Activated CD8-positive, alpha-beta T cell treated with anti-CD3 and anti-CD28 coated beads for 36 hours (primary cell): ENCODE data around the gene FBXO47. TPM values are rescaled to one million over a fixed set of nuclear protein-coding genes. Genes with fewer than 3 reads are reported as not detected.

ENCODE experiments used
- ATAC-seq: fragments of 200-7000 bp; cut with Tn5 transposase; one replicate; pipeline ENCODE4 v1.10.0; 2021; ENCODE audit warnings: mild to moderate bottlenecking, moderate library complexity
- CTCF ChIA-PET: fragments of 350-600 bp; sonication (Branson Sonifier 250); formaldehyde crosslinking; loops from one replicate; lab custom pipeline; 2021; ENCODE audit warnings: antibody characterized with exemption; lab: Charles Lee
- POLR2A ChIA-PET: fragments of 350-600 bp; sonication (Branson Sonifier 250); formaldehyde crosslinking; loops from one replicate; lab custom pipeline; 2021; ENCODE audit warnings: antibody characterized with exemption; lab: Charles Lee
- DNase-seq: peaks from one replicate; pipeline ENCODE4 v3.0.0-alpha.2; 2020
- H3K27ac Mint-ChIP-seq: one replicate; pipeline ENCODE4 v1.8.0; 2021; ENCODE audit warnings: mild to moderate bottlenecking, mixed read lengths
- H3K27me3 Mint-ChIP-seq: one replicate; pipeline ENCODE4 v1.8.0; 2021; ENCODE audit warnings: mixed read lengths
- H3K36me3 Mint-ChIP-seq: one replicate; pipeline ENCODE4 v1.8.0; 2021; ENCODE audit warnings: low read depth, mixed read lengths
- H3K4me1 Mint-ChIP-seq: one replicate; pipeline ENCODE4 v1.8.0; 2021; ENCODE audit warnings: low read depth, mixed read lengths
- H3K4me3 Mint-ChIP-seq: one replicate; pipeline ENCODE4 v1.8.0; 2021; ENCODE audit warnings: mild to moderate bottlenecking, moderate library complexity, mixed read lengths
- H3K9me3 Mint-ChIP-seq: one replicate; pipeline ENCODE4 v1.8.0; 2021; ENCODE audit warnings: mixed read lengths
- intact Hi-C: fragments of 100-400 bp; cut with micrococcal nuclease; formaldehyde crosslinking; loops from one replicate; pipeline ENCODE4 v1.10.0; 2022
- total RNA-seq, 2 experiments: library from RNA; stranded (reverse); gene quantifications; one replicate each; pipeline ENCODE4 v1.2.3, GENCODE V29; 2021
- TF ChIP-seq, protein P1 (sequence below): fragments of 200-600 bp; IDR thresholded peaks from one replicate; pipeline ENCODE4 v1.8.0; 2022; ENCODE audit warnings: antibody characterized with exemption, mild to moderate bottlenecking

The FBXO47 gene
- total RNA-seq, 2 experiments from 2014 or later, result not detected

DNA sequence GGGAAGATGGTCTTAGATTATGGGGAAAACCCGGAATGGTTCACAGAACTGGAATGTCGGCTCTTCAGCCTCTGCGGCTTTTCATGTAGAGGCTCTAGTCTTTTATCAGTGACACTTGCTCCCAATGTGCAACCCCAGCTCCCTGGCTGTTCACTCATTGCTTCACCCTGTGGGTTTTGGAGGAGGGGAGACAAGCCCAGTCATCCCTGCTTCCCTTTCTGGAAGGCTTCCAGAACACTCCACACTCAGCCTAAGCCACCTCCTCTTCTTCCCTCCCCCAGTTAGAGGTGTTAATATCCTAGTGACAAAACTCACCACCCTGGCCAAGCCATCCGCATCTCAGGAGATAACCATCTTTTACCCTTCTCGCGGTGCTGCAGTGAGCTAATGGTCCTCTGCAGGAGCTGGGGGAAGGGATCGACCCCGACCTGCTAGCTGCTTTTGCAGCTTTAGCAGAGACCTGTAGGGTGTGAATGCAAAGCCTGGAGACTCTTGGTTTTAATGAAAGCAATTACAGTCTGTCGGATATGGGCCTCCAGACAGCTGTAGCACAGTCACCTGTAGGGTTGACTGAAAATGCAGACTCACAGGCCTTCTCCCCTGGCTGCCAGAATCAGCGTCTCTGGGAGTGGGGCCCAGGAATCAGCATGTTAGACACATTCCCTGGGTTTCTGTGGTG is 66.1 kb downstream of the FBXO47 start:
- TF ChIP-seq, protein P1, sequence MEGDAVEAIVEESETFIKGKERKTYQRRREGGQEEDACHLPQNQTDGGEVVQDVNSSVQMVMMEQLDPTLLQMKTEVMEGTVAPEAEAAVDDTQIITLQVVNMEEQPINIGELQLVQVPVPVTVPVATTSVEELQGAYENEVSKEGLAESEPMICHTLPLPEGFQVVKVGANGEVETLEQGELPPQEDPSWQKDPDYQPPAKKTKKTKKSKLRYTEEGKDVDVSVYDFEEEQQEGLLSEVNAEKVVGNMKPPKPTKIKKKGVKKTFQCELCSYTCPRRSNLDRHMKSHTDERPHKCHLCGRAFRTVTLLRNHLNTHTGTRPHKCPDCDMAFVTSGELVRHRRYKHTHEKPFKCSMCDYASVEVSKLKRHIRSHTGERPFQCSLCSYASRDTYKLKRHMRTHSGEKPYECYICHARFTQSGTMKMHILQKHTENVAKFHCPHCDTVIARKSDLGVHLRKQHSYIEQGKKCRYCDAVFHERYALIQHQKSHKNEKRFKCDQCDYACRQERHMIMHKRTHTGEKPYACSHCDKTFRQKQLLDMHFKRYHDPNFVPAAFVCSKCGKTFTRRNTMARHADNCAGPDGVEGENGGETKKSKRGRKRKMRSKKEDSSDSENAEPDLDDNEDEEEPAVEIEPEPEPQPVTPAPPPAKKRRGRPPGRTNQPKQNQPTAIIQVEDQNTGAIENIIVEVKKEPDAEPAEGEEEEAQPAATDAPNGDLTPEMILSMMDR, result no peak
- DNase-seq (peak; percentile 60), ATAC-seq (peak; percentile 5)
- peaks cover 63% of the 10 kb centered on the region for H3K4me1 Mint-ChIP-seq
- no peaks in the 10 kb centered on the region for H3K27me3 Mint-ChIP-seq
- peak overlapping the region; percentile 85 for H3K27ac Mint-ChIP-seq
- intact Hi-C loops, result no loop called here
- ChIA-PET CTCF (interaction anchor here (0.7 to 3.1 kb wide), 7 partner anchors 13 to 253 kb away, joined by 3 to 21 read pairs (median 4); partner anchors contain the start of genes LASP1 and LASP1NB), POLR2A (interaction anchor here (0.8 to 6.2 kb wide), 6 partner anchors 10 to 32 kb away, joined by 3 to 53 read pairs (median 6); partner anchors contain the start of gene LASP1)
- H3K9me3 Mint-ChIP-seq, result no peaks in the 10 kb centered on the region
- H3K36me3 Mint-ChIP-seq, result peaks cover 70% of the 10 kb centered on the region
- no peak overlapping the region for H3K4me3 Mint-ChIP-seq

DNA sequence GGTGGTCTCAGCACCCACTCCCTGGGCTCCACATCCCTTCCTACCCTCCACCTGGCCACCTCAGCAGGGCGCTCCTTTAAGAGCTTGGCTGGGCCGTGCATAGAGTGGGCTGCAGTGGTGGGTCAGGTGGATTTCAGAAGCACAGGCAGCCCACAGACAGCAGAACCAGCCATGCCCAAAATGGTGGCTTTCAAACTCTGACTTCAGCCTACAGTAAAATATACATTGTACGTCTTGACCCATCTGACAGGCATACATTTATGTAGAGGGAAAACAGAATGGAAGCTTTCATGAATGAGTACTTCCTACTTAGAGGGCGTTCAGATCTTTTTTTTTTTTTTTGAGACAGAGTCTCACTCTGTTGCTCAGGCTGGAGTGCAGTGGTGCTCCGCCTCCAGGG is 67.8 kb downstream of the FBXO47 start:
- Mint-ChIP-seq H3K4me3 (peak overlapping the region; percentile 72), H3K36me3 (peaks cover 66% of the 10 kb centered on the region), H3K4me1 (peaks cover 62% of the 10 kb centered on the region), H3K27ac (peak overlapping the region; percentile 99), H3K27me3 (no peaks in the 10 kb centered on the region), H3K9me3 (no peaks in the 10 kb centered on the region)
- DNase-seq (no peak), ATAC-seq (no peak)
- CTCF ChIA-PET, result interaction anchor here (1.4 to 3.6 kb wide), 6 partner anchors 12 to 254 kb away, joined by 4 to 25 read pairs (median 6); partner anchors contain the start of gene LASP1
- TF ChIP-seq, protein P1, result no peak
- intact Hi-C loops, result loop anchor here (1.0 kb wide), 1 partner anchor 28 kb away; no protein-coding TSS in a partner anchor
- POLR2A ChIA-PET, result interaction anchor here (0.8 to 6.2 kb wide), 9 partner anchors 12 to 200 kb away, joined by 3 to 55 read pairs (median 14); partner anchors contain the start of genes LASP1, LASP1NB and RPL23

DNA sequence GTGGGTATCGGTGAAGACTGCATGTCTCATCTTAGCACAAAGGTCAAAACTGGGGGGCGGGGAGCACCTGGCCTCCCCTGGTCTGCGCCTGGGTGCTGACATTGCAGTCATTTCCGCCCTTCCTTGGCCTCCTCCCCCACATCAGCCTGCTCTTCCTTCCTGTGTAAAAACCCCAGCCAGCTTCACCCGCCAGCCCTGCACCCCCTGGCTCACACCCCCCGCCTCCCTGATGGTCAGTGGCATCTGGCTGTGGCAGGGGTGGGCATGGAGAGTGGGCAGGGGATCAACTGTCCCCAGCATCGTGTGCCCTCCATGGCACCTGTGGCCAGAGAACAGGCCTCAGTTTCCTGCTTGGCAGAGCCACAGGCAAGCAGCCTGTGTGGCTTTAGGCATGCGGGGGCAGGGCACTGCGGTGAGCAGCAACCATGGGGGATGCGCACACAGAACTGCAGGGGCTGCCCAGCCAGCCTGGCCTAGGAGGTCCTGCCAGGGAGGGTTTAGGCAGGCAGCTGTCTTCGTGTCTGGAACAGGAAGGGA is 68.3 kb downstream of the FBXO47 start:
- Mint-ChIP-seq H3K4me1 (peaks cover 67% of the 10 kb centered on the region), H3K9me3 (no peaks in the 10 kb centered on the region), H3K27me3 (no peaks in the 10 kb centered on the region), H3K36me3 (peaks cover 64% of the 10 kb centered on the region), H3K4me3 (peak overlapping the region; percentile 72), H3K27ac (peak overlapping the region; percentile 99)
- ATAC-seq, result peak; percentile 89
- peak; percentile 98 for DNase-seq
- ChIA-PET CTCF (interaction anchor here (1.0 to 3.6 kb wide), 9 partner anchors 9 to 255 kb away, joined by 3 to 25 read pairs (median 4); partner anchors contain the start of gene LASP1), POLR2A (interaction anchor here (1.0 to 6.2 kb wide), 13 partner anchors 9 to 200 kb away, joined by 3 to 55 read pairs (median 6); partner anchors contain the start of genes LASP1, LASP1NB and RPL23)
- TF ChIP-seq, protein P1, result no peak
- intact Hi-C loops, result loop anchor here (1.0 kb wide), 1 partner anchor 28 kb away; no protein-coding TSS in a partner anchor

DNA sequence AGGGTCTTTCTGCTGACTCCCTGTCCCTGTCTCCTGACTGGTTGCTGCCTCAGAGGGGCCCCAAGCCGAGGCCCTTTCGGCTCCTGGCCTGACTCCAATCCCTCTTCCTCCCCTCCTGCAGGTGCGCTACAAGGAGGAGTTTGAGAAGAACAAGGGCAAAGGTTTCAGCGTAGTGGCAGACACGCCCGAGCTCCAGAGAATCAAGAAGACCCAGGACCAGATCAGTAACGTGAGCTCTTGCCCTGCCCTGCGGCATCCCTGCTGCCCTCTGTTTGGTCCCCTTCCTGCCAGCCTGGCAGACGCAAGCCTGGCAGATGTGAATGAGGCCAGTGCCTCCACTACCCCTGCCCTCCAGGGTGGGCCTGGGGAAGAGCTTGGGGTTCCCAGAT is 68.9 kb downstream of the FBXO47 start:
- CTCF ChIA-PET, result interaction anchor here (1.0 to 3.6 kb wide), 9 partner anchors 9 to 255 kb away, joined by 3 to 25 read pairs (median 4); partner anchors contain the start of gene LASP1
- intact Hi-C loops, result no loop called here
- DNase-seq, result peak; percentile 64
- H3K4me1 Mint-ChIP-seq, result peaks cover 70% of the 10 kb centered on the region
- TF ChIP-seq, protein P1, result no peak
- no peaks in the 10 kb centered on the region for H3K9me3 Mint-ChIP-seq
- peak overlapping the region; percentile 99 for H3K27ac Mint-ChIP-seq
- H3K27me3 Mint-ChIP-seq, result no peaks in the 10 kb centered on the region
- peak; percentile 38 for ATAC-seq
- H3K4me3 Mint-ChIP-seq, result peak overlapping the region; percentile 72
- POLR2A ChIA-PET, result interaction anchor here (0.8 to 6.2 kb wide), 17 partner anchors 9 to 326 kb away, joined by 3 to 55 read pairs (median 4); partner anchors contain the start of genes FBXO47, LASP1, LASP1NB and RPL23
- H3K36me3 Mint-ChIP-seq, result peaks cover 62% of the 10 kb centered on the region
